WTC11 (cell line): ENCODE measurements around the gene GPRC5A.

ENCODE experiments used
- MXD4 ChIP-seq: fragments of 250-450 bp; sonication (Bioruptor Pico); IDR thresholded peaks from 2 replicates; pipeline ENCODE4 v1.8.0; 2021; ENCODE audit warnings: mild to moderate bottlenecking, moderate library complexity, borderline replicate concordance
- NFE2L1 ChIP-seq: sonication (generic); formaldehyde crosslinking; IDR thresholded peaks from 2 replicates; pipeline ENCODE4 v1.8.1; 2023; ENCODE audit warnings: missing genetic modification reagents
- ZNF263 ChIP-seq: sonication (generic); formaldehyde crosslinking; IDR thresholded peaks from 2 replicates; pipeline ENCODE4 v1.8.1; 2022; ENCODE audit warnings: low read depth, mild to moderate bottlenecking, moderate library complexity, missing genetic modification reagents
- ZNF423 ChIP-seq: fragments of 250-450 bp; sonication (Bioruptor Pico); IDR thresholded peaks from 2 replicates; pipeline ENCODE4 v2.1.2; 2022; ENCODE audit warnings: mild to moderate bottlenecking, moderate library complexity
- TF ChIP-seq, protein P1 (sequence below): fragments of 200-600 bp; IDR thresholded peaks from 2 replicates; pipeline ENCODE4 v1.8.0; 2022; ENCODE audit warnings: antibody characterized with exemption
- TF ChIP-seq, protein P2 (sequence below): sonication (generic); formaldehyde crosslinking; IDR thresholded peaks from 2 replicates; pipeline ENCODE4 v1.8.0; 2022; ENCODE audit warnings: mild to moderate bottlenecking, missing genetic modification reagents
- TF ChIP-seq, protein P3 (sequence below): sonication (generic); formaldehyde crosslinking; IDR thresholded peaks from 2 replicates; pipeline ENCODE4 v1.8.1; 2023; ENCODE audit warnings: mild to moderate bottlenecking, missing genetic modification reagents

DNA sequence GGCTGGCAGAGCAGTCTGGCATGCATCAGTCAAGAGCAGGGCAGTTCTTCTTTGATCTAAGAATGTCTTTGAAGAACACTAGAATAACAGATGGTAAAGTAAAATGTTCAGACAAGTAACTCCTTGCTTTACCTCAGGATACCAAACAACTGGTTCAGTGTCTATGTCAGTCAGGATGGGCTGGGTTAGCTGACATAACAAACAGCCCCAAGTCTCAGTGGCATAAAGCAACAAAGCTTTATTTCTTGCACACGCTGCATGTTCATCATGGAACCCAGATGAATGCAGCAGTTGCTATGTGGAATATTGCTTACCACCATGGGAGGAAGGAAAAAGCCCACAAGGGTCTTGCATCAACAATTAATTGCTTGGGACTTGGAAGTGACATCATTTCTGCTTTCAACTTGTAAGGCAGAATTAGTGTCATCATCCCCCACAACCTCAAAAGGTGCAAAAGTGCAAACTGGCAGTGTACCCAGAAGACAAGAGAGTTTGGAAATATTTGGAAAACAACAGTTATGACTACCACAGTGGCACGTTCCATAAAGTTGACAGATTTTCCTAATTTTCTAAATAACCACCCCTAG is 39.4 kb downstream of the GPRC5A start:
- TF ChIP-seq, protein P1, sequence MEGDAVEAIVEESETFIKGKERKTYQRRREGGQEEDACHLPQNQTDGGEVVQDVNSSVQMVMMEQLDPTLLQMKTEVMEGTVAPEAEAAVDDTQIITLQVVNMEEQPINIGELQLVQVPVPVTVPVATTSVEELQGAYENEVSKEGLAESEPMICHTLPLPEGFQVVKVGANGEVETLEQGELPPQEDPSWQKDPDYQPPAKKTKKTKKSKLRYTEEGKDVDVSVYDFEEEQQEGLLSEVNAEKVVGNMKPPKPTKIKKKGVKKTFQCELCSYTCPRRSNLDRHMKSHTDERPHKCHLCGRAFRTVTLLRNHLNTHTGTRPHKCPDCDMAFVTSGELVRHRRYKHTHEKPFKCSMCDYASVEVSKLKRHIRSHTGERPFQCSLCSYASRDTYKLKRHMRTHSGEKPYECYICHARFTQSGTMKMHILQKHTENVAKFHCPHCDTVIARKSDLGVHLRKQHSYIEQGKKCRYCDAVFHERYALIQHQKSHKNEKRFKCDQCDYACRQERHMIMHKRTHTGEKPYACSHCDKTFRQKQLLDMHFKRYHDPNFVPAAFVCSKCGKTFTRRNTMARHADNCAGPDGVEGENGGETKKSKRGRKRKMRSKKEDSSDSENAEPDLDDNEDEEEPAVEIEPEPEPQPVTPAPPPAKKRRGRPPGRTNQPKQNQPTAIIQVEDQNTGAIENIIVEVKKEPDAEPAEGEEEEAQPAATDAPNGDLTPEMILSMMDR, result no peak
- TF ChIP-seq, protein P2, sequence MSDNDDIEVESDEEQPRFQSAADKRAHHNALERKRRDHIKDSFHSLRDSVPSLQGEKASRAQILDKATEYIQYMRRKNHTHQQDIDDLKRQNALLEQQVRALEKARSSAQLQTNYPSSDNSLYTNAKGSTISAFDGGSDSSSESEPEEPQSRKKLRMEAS (CRISPR knock-in tag), result no peak
- TF ChIP-seq NFE2L1 (CRISPR knock-in tag), result no peak
- no peak for TF ChIP-seq MXD4
- no peak for TF ChIP-seq ZNF263 (CRISPR knock-in tag)
- TF ChIP-seq, protein P3, sequence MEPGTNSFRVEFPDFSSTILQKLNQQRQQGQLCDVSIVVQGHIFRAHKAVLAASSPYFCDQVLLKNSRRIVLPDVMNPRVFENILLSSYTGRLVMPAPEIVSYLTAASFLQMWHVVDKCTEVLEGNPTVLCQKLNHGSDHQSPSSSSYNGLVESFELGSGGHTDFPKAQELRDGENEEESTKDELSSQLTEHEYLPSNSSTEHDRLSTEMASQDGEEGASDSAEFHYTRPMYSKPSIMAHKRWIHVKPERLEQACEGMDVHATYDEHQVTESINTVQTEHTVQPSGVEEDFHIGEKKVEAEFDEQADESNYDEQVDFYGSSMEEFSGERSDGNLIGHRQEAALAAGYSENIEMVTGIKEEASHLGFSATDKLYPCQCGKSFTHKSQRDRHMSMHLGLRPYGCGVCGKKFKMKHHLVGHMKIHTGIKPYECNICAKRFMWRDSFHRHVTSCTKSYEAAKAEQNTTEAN (CRISPR knock-in tag), result no peak
- no peak for TF ChIP-seq ZNF423
